GM10248 (cell line): ENCODE results near the gene EEPD1.

ENCODE experiments used
- CTCF ChIA-PET: fragments of 300-600 bp; sonication (Branson Sonifier 250); formaldehyde crosslinking; extraction: SDS; loops from one replicate; lab custom pipeline; 2021; ENCODE audit warnings: antibody characterized with exemption; lab: Yijun Ruan, JAX
- POLR2A ChIA-PET: fragments of 350-650 bp; sonication (Branson Sonifier 250); formaldehyde crosslinking; extraction: SDS; loops from one replicate; lab custom pipeline; 2020; ENCODE audit warnings: antibody characterized with exemption; lab: Yijun Ruan, JAX
- DNase-seq: peaks from one replicate; pipeline ENCODE4 v3.0.0; 2012; ENCODE audit errors: extremely low spot score
- TF ChIP-seq, protein P1 (sequence below): IDR thresholded peaks from 2 replicates; pipeline ENCODE4 v1.5.1; 2012; ENCODE audit warnings: mild to moderate bottlenecking, low read depth; ENCODE audit errors: extremely low read depth, missing control alignments, control extremely low read depth

EEPD1 gene

DNA sequence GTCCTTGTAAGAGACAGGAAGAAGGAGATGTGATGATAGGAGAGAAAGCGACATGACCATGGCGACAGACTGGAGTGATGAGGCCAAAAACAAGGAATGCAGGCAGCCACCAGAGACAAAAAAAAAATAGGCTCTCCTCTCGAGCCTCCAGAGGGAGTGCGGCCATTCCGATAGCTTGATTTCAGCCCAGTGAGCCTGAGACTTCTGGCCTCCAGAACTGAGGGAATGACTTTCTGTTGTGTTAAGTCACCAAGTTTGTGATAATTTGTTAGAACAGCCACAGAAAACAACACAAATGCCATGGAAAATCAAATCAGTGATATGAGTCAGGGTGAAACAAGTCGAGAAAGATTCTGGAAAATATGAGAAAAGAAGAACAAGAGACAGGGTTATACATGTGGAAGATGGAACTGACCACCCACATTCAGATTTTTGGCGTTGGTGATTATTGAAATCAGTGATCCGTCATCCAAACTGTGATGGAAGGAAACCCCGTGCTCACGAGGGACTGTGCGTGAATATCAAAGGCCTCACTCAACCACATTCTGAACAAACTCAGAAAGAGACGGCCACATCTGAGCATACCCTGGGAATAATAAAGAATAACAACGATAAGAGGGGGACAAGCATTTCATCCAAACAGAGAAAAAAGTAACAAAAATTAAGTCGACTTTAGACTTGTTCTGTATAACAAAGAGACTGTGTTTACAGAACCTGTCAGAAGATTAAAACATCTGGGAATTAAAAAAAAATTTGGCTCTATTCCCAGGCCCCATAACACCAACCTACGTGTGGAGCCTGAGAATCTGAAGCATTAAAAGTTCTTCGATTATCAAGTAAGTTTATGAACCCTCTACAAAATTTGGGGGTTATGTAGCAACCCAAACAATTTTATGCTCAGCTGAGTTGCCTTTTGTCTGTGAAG is 72.1 kb downstream of the EEPD1 start:
- DNase-seq = no peak
- CTCF ChIA-PET = no interaction called here
- TF ChIP-seq, protein P1, sequence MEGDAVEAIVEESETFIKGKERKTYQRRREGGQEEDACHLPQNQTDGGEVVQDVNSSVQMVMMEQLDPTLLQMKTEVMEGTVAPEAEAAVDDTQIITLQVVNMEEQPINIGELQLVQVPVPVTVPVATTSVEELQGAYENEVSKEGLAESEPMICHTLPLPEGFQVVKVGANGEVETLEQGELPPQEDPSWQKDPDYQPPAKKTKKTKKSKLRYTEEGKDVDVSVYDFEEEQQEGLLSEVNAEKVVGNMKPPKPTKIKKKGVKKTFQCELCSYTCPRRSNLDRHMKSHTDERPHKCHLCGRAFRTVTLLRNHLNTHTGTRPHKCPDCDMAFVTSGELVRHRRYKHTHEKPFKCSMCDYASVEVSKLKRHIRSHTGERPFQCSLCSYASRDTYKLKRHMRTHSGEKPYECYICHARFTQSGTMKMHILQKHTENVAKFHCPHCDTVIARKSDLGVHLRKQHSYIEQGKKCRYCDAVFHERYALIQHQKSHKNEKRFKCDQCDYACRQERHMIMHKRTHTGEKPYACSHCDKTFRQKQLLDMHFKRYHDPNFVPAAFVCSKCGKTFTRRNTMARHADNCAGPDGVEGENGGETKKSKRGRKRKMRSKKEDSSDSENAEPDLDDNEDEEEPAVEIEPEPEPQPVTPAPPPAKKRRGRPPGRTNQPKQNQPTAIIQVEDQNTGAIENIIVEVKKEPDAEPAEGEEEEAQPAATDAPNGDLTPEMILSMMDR = no peak
- POLR2A ChIA-PET = no interaction called here

DNA sequence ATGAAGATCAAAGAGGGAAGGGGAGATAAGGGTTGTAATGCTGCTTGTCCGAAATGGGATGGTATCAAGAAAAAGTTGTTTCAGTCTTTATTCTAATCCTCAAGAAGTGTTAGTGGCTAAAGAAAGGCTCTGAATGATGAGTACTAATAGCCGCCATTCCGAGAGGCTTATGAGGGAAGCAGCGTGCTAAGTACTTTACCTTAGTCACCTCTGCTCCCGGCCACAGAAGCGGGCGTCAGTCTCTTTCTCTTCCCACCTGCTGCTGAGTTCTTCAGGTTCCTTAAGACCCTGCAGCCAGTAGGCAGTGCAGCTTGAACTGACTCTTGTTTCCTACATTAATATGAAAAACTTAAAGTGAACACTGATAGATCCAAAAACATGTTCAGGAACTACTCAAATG is 73.1 kb downstream of the EEPD1 start:
- TF ChIP-seq, protein P1 = no peak
- no peak for DNase-seq
- CTCF ChIA-PET = no interaction called here
- POLR2A ChIA-PET = no interaction called here

DNA sequence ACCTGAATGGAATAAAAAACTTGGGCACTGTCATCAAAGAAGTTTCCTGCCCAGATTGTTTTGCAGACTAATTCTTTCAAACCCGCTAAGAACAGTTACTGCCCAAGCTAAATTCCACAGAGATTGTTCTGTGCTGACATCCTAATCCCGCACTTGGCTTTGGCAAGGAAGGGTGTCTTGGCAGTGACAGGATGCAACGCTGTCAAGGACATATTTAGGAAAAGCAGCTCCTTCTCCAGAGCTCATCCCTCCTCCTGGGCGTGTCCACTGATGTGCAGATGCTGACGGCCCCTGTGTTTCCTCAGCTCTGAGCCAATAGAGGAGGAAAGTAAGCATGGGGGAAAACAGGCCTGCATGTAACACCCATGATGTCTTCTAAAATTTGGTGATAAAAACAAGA is 74.2 kb downstream of the EEPD1 start:
- ChIA-PET POLR2A (no interaction called here), CTCF (no interaction called here)
- TF ChIP-seq, protein P1 = no peak
- DNase-seq = no peak

DNA sequence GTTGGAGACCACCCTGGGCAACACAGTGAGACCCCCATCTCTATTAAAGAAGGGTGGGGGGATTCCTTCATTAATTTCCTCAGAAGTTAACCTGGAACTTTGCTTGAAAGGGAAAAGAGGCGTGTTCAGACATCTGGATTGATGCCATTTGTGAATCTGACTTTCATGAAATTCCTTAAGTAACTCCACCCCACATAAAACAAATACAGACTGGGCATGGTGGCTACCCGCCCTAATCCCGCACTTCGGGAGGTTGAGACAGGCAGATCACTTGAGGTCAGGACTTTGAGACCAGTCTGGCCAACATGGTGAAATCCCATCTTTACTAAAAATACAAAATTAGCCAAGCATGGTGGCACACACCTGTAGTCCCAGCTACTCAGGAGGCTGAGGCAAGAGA is 75.0 kb downstream of the EEPD1 start:
- ChIA-PET CTCF (no interaction called here), POLR2A (no interaction called here)
- TF ChIP-seq, protein P1 = no peak
- DNase-seq = no peak

DNA sequence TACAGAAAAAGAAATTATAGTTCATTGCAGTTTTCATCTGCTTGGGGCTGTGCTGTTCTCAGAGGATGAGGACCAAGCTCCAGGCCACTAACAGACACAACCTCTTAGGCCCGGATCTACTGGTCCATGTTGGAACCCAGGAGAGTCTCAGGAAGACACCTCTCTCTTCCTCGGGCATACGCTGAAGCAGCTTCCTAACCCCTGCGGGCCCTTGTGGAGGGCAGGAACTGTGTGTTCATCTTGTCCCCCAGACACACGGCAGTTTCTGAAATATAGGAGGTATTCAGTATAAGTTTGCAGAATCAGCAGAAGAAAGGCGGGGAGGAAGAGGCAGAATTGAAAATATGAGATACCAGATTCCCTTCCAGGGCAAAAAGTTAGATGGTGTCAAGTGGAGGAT is 78.4 kb downstream of the EEPD1 start:
- TF ChIP-seq, protein P1 = no peak
- ChIA-PET POLR2A (no interaction called here), CTCF (no interaction called here)
- DNase-seq = no peak

DNA sequence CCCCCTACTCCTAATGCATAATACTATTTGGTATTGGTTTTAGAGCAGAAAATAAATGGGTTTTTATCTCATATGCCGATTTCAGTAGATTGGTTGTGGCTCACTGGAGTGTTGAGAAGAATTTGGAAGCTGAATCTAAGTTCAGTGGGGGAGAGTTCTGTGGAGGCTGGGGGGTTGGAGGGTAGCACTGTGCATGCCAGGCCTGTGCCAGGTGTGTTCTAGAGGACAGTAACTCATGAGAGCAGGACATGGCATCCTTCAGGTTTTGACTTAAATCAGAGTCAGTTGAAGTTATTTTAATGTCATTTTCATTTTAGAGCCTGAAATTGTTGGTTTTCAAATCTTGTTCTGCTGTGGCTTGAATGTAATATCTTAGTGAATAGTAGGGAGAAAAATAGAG is 79.5 kb downstream of the EEPD1 start:
- no peak for DNase-seq
- CTCF ChIA-PET = interaction anchor here (0.8 to 1.3 kb wide), 2 partner anchors 11 to 60 kb away, joined by 3 read pairs; no protein-coding TSS in a partner anchor
- POLR2A ChIA-PET = no interaction called here
- TF ChIP-seq, protein P1 = no peak
